DND-41 (cell line): Measurements from ENCODE around the gene RNF167.

Experiments
- ATAC-seq: fragments of 200-7000 bp; cut with Tn5 transposase; 3 replicates; pipeline ENCODE4 v1.9.1; 2021; ENCODE audit warnings: low read depth; ENCODE audit not compliant: insufficient read depth
- DNase-seq: peaks from one replicate; pipeline ENCODE4 v3.0.0-alpha.2; 2020
- H2AFZ ChIP-seq: 2 replicates; pipeline ENCODE4 v1.6.0; 2012; ENCODE audit warnings: low read depth, low read length
- H3K27ac ChIP-seq: 2 replicates; pipeline ENCODE4 v1.5.1; 2012; ENCODE audit warnings: low read length, inconsistent platforms
- H3K27me3 ChIP-seq: fragments of 200-600 bp; sonication (generic); 2 replicates; pipeline ENCODE4 v1.6.0; 2012; ENCODE audit warnings: low read length, mild to moderate bottlenecking, inconsistent platforms; ENCODE audit not compliant: insufficient read depth, poor library complexity
- H3K36me3 ChIP-seq: 2 replicates; pipeline ENCODE4 v1.5.1; 2012; ENCODE audit warnings: low read length, inconsistent platforms; ENCODE audit not compliant: insufficient read depth
- H3K4me1 ChIP-seq: 2 replicates; pipeline ENCODE4 v1.5.1; 2012; ENCODE audit warnings: mild to moderate bottlenecking, low read length; ENCODE audit not compliant: insufficient read depth
- H3K4me2 ChIP-seq: 2 replicates; pipeline ENCODE4 v1.6.0; 2012; ENCODE audit warnings: mild to moderate bottlenecking, moderate library complexity, low read length, inconsistent platforms; ENCODE audit not compliant: insufficient read depth
- H3K4me3 ChIP-seq, 2 experiments: fragments of 200-600 bp in 1 of 2; shearing (Covaris generic) in 1 of 2; 2 replicates each; pipeline ENCODE4 v1.5.1; 2012 to 2016; ENCODE audit warnings: inconsistent platforms in 2 of 2, low read length in 2 of 2, mild to moderate bottlenecking in 2 of 2, low read depth in 1 of 2, moderate library complexity in 1 of 2
- H3K79me2 ChIP-seq: 2 replicates; pipeline ENCODE4 v1.6.0; 2012; ENCODE audit warnings: low read length, inconsistent platforms; ENCODE audit not compliant: insufficient read depth
- H3K9ac ChIP-seq: 2 replicates; pipeline ENCODE4 v1.6.0; 2012; ENCODE audit warnings: low read depth, mild to moderate bottlenecking, inconsistent platforms, low read length, moderate library complexity
- H3K9me3 ChIP-seq: 2 replicates; pipeline ENCODE4 v1.5.1; 2012; ENCODE audit warnings: low read length, moderate library complexity, mild to moderate bottlenecking, inconsistent platforms; ENCODE audit not compliant: insufficient read depth, severe bottlenecking
- H4K20me1 ChIP-seq: 2 replicates; pipeline ENCODE4 v1.6.0; 2012; ENCODE audit warnings: low read length; ENCODE audit not compliant: insufficient read depth
- EZH2 ChIP-seq: IDR thresholded peaks from 3 replicates; pipeline ENCODE4 v1.6.1; 2012; ENCODE audit warnings: borderline replicate concordance, low read depth, mild to moderate bottlenecking, moderate library complexity, low read length, inconsistent platforms; ENCODE audit not compliant: severe bottlenecking
- TF ChIP-seq, protein P1 (sequence below): IDR thresholded peaks from 2 replicates; pipeline ENCODE4 v1.5.1; 2012; ENCODE audit warnings: borderline replicate concordance, low read length, moderate library complexity, mild to moderate bottlenecking; ENCODE audit not compliant: poor library complexity, severe bottlenecking; ENCODE audit errors: extremely low read depth

RNF167 gene

DNA sequence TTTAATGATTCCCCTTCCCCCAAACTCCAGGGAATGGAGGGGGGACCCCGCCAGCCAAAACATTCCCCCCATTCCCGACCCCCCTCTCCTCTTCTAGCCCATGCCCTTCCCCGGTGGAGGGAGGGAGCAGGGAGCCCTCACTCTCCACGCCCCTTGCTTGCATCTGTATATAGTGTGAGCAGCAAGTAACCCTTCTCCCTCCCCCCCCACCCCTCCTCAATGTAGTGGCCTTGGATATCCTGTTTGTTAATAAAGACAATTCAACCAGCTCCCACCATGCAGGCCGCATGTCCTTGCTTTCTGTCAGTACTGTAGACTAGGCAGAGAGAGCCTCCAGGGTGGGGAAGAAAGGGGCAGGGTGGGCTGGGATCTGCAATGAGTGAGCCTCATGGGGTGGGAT, 42.3 kb upstream of the RNF167 start:
- ATAC-seq: no peak
- Histone ChIP-seq H2AFZ (no peak overlapping the region), H3K4me2 (no peak overlapping the region), H3K4me1 (peaks cover 6% of the 10 kb centered on the region), H3K36me3 (peaks cover 45% of the 10 kb centered on the region), H3K27ac (no peak overlapping the region), H3K79me2 (no peaks in the 10 kb centered on the region), H3K9me3 (no peaks in the 10 kb centered on the region), H3K27me3 (no peaks in the 10 kb centered on the region), H4K20me1 (peaks cover 4% of the 10 kb centered on the region), H3K4me3 (no peak overlapping the region), H3K9ac (no peak overlapping the region)
- TF ChIP-seq, protein P1, sequence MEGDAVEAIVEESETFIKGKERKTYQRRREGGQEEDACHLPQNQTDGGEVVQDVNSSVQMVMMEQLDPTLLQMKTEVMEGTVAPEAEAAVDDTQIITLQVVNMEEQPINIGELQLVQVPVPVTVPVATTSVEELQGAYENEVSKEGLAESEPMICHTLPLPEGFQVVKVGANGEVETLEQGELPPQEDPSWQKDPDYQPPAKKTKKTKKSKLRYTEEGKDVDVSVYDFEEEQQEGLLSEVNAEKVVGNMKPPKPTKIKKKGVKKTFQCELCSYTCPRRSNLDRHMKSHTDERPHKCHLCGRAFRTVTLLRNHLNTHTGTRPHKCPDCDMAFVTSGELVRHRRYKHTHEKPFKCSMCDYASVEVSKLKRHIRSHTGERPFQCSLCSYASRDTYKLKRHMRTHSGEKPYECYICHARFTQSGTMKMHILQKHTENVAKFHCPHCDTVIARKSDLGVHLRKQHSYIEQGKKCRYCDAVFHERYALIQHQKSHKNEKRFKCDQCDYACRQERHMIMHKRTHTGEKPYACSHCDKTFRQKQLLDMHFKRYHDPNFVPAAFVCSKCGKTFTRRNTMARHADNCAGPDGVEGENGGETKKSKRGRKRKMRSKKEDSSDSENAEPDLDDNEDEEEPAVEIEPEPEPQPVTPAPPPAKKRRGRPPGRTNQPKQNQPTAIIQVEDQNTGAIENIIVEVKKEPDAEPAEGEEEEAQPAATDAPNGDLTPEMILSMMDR: no peak
- no peak for TF ChIP-seq EZH2
- DNase-seq: no peak

DNA sequence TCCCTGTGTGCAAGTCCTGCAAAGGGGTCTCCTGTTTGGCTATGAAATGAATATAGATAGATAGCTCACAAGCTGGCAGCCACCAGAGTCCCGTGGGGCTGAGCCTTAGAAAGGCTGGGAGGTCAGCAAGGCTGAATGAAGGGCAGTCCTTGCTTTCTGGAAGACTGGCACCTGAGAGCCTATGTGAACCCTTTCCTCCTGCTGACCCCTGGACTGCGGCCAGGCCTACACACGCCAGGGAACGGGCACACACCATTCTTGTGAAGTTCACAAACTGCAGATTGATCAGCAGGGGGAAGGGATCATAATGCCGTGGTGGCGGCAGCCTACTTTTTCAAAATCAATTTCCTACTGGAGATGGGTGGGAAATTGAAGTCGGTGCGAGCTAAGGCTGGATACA, 41.7 kb upstream of the RNF167 start:
- H3K4me2 ChIP-seq: no peak overlapping the region
- H3K9ac ChIP-seq: no peak overlapping the region

GRCh38 chr17:4898927-4899326, 41.1 kb upstream of the RNF167 start:
- Histone ChIP-seq H2AFZ (no peak overlapping the region), H3K36me3 (peaks cover 34% of the 10 kb centered on the region), H3K9me3 (no peaks in the 10 kb centered on the region), H3K27ac (no peak overlapping the region), H4K20me1 (peaks cover 3% of the 10 kb centered on the region), H3K4me1 (peaks cover 18% of the 10 kb centered on the region), H3K9ac (no peak overlapping the region), H3K79me2 (no peaks in the 10 kb centered on the region), H3K27me3 (no peaks in the 10 kb centered on the region), H3K4me2 (no peak overlapping the region), H3K4me3 (no peak overlapping the region)
- ATAC-seq: no peak
- DNase-seq: no peak
- no peak for TF ChIP-seq EZH2
- TF ChIP-seq, protein P1: no peak

More for the DNA sequence above, 41.7 kb upstream of the RNF167 start:
- H3K4me3 ChIP-seq: no peak overlapping the region
- ATAC-seq: no peak
- no peaks in the 10 kb centered on the region for H3K79me2 ChIP-seq
- no peaks in the 10 kb centered on the region for H3K9me3 ChIP-seq
- TF ChIP-seq EZH2: no peak
- TF ChIP-seq, protein P1: no peak
- H3K4me1 ChIP-seq: peaks cover 12% of the 10 kb centered on the region
- H4K20me1 ChIP-seq: peaks cover 3% of the 10 kb centered on the region
- H2AFZ ChIP-seq: no peak overlapping the region
- H3K36me3 ChIP-seq: peaks cover 40% of the 10 kb centered on the region
- DNase-seq: no peak
- H3K27ac ChIP-seq: no peak overlapping the region
- H3K27me3 ChIP-seq: no peaks in the 10 kb centered on the region
